NCI-H524 (cell line): ENCODE results near the gene TSSC4.

Experiments
- DNase-seq, 2 experiments: peaks; one replicate each; lab custom pipeline; 2025; lab: John Stamatoyannopoulos, UW

The TSSC4 gene

GRCh38 chr11:2400762-2401435, 349 bp downstream of the TSSC4 start:
- DNase-seq: no peak

GRCh38 chr11:2401436-2401984, 960 bp downstream of the TSSC4 start:
- no peak for DNase-seq

GRCh38 chr11:2402106-2402505, 1.6 kb downstream of the TSSC4 start:
- DNase-seq: no peak

GRCh38 chr11:2402890-2403645, 2.5 kb downstream of the TSSC4 start:
- DNase-seq: no peak

GRCh38 chr11:2404735-2405196, 4.2 kb downstream of the TSSC4 start:
- no peak for DNase-seq

DNA sequence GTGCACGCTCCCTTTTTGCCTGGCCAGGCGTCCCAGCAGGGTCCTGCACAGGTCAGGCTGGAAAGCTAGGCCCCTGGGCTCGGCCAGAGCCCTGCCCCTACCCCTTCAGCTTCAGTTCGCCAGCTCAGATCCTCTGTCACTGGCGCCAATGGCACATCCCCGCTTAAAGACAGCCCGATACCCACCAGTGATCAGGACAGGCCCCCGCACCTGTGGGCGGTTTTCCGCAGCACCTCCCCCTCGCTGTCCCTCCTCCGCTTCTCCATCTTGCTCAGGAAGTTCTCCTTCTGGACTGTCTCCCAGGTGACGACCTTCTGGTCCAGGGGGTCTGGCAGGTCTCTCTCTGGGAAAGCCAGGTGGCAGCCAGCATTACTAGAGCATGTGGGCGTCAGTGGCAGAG, 5.9 kb downstream of the TSSC4 start:
- DNase-seq: no peak

DNA sequence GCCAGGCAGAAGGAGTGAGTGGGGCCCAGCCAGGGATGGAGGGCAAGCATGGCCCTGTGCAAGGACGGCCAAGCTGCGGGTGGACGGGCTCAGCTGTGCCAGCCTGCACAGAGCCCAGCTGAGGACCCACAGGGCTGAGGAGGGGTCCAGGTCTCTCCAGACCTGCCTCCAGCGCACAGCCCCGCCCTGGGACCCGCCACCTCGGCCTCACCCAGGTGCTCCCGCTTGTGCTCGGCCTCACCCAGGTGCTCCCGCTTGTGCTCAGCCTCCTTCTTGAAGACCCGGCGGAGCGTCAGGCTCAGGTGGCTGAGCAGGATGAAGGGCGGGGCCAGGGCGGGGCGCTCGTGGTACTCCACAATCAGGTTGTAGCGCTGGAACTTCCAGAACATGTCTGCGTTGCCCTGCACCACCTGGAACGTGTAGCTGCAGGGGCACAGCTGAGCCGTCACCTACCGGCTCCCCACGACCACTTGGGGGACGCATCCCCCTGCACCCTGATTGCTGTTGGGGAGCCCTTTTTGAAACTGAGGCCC, 6.4 kb downstream of the TSSC4 start:
- no peak for DNase-seq

DNA sequence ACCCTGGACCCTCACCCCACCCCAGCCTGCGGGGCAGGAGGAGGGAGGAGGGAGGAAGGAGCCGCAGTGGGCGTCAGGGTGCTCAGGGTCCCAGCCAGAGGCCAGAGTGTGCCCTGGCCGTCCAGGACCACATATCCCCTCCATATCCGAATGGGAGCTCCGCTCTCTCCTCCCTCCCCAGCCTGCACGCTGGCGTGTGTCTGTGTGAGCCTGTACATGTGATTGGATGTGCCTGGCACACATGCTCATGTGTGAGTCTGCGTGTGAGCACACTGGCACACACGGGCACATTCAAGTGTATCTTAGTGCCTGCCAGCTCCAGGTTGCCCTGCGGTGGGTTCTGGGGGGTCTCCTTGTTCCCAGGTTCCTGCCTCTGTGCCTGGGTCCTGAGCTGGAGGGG, 8.1 kb downstream of the TSSC4 start:
- DNase-seq: no peak

GRCh38 chr11:2409126-2409525, 8.6 kb downstream of the TSSC4 start:
- DNase-seq: no peak

DNA sequence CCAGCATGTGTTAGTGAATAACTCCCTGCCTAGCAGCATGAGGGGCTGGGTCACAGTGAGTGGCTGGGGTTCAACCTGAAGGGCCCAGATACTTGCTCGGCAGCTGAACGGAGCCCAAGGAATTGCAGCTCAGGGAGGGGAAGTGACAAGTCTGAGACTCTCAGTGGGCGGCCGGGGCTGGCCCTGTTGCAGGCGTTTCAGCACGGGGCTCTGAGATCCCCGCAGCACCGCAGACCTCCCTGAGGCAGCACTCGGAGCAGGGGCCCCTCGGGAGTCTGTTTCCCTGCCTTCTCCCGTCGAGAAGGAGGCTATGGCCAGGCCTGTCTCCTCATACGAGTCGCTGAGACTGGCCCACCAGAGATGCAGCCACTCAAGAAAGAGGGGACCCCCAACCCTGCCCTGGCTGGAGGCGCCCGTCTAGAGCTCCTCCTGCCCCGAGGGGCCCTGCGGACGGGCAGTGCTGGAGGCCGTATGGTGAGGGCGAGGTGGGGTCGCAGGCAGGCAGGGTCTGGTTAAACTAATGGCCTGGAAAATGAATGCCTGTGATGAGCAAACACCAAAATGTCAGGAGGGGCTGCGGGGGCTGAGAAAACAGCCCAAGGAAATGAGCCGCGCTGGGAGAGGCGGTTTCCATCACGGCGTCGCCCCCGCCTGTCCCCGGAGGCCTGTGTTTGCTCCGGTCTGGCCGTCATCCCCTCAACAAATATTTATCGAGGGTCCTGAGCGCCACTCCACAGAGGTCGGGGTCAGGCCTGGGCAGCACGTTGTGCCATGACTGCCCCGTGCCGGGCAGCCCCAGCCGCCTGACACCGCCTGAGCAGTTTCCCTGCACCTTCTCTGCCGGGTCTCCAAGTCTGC, 9.3 kb downstream of the TSSC4 start:
- DNase-seq: no peak

- DNase-seq: no peak
Observed at GRCh38 chr11:2410616-2411015, 10.1 kb downstream of the TSSC4 start.

DNA sequence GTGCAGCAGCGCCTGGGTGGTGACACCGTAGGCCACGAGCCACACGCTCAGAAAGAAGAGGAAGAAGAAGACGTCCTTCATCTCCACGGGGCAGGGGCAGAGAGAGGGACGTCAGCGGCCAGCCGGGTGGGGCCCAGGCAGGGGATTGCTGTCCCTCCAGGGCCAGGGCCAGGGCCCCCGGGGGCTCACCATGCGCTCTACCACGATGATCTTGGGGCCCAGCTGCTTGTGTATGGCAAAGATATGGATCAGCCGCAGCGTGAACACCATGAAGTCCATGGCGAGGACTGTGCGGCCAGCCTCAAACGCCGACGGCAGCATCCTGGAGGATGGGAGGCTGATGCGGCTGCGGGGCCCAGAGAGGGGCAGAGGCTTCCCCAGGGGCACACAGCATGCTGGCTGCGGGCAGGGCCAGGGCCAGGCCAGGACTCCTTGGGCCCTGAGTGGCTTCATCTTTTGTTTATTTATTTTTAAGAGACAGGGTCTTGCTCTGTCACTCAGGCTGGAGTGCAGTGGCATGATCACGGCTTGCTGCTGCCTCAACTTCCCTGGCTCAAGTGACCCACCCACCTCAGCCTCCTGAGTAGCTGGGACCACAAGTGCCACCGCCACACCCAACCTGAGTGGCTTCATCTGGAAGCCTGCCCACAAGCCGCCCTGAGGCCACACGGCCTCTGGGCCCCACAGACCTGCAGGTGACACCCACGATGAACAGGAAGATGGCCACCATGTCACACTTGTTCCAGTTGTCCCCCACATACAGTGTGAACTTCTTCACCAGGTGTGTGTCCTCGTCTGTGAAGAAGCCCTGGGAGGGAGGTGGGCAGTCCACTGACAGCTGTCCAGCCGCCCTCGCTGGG, 11.1 kb downstream of the TSSC4 start:
- no peak for DNase-seq

- DNase-seq: no peak
Observed at GRCh38 chr11:2412323-2412722, 11.8 kb downstream of the TSSC4 start.

GRCh38 chr11:2413742-2414579, 13.4 kb downstream of the TSSC4 start:
- no peak for DNase-seq

DNA sequence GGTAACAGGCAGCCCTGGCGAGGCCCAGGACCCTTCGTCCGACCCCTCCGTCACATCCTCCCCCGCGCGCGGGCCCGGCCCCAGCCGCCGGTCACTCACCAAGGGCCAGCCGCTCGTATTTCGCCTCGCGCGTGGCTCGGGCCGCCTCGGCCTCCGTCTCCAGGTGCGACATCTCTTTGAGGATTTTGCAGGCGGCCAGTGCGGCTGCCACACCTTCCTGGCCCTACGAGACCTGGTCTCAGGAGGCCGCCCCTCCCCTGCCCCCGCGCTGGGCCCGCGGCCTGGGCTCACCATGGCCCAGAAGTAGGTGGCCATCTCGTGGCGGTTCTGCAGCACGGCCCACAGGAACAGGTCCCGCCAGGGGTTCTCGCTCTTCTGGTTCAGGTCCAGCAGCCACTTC, 14.1 kb downstream of the TSSC4 start:
- no peak for DNase-seq

DNA sequence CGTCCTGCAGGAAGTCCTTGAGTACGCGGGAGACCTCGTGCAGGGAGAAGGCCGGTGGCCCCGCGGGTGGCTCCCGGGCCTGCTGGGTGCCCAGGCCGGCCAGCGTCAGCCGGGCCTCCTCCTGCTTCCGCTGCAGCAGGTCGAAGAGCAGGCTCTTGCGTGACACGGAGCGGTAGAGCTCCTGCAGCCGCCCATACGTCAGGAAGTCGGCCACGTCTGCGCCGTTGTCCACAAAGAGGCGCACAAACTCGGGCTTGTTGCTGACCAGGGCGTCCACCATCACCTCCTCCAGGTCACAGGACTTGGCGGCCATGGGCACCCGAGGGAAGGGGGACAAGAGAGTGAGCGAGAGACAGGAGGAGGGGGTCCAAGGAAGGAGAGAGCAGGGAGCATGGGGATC, 14.6 kb downstream of the TSSC4 start:
- DNase-seq: no peak

DNA sequence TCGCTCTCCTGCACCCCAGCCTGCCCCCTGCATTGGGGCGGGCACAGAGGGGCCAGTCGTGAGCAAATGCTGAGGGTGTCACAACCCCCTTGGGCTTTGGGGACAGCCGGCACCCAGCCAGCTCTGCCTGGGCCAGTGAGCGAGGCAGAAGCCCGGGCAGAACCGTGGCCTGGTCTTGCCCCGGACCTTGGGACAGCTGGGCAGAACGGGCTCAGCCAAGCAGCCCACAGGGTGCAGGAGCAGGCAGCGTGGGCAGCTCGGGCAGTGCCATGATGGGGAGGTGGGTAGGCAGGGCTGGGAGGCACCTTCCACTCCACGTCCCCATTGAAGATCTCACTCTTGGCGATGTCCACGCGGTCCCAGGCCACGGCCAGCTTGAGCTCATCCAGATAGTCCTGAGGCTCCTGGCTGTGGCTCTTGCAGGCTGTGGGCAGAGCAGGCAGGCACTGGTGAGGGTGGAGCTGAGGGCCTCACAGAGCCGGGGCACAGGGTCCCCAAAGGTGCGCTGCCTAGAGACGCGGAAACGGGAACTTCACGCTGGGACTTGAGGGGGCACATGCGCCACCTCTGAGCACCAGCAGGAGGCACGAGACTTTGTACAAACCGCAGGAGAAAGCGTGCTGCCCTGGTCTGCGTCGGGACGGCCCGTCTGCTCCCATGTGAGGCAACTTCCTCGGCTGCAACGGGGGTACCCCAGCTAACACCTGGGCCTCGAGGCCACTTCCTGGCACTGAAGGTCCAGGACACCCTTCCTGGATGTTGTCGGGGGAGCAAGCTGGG, 15.2 kb downstream of the TSSC4 start:
- no peak for DNase-seq

- no peak for DNase-seq
Observed at GRCh38 chr11:2416765-2417164, 16.2 kb downstream of the TSSC4 start.
